Measurements from ENCODE around the gene UMPS. TPM values are rescaled to one million over a fixed set of nuclear protein-coding genes. Genes with fewer than 3 reads are reported as not detected.

The UMPS gene
- total and polyA plus RNA-seq, 2 experiments from 2014 or later, result 44.1 to 48.8 TPM

DNA sequence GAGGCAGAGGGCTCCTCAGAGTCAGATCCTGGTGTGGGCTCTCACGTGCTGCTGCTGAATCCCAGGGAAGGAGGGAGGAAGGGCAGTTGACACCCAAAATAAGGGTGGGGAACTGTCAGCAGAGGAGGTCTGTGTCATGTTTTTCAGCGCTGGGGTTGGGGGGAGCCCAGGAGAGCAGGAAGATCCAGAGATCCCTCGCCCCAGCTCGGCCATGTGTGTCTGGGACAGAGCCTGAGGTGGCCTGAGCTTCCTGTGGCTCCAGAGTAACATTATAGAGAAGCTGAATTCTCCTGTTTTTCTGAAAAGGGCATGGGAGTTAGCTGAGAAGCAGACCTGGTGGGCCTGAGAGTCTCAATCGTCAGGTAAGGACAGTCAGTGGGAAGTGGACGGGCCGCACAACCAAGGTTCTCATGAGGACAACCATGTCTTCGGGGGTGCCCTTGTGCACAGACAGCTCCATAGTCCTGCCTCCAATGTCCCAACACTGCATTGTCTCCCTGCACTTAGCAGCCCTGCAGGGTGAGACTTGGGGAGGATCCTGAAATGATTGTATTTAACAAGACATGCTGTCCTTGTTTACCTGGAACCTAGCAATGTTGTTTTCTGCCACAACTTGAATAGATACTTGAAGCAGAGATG is 18.4 kb downstream of the UMPS start:
- peaks cover 9% of the 10 kb centered on the region for H3K4me1 ChIP-seq (ENCODE audit: insufficient read depth)
- DNase-seq (ENCODE audit: low spot score), result no peak
- Mint-ChIP-seq H3K36me3 (ENCODE audit: low read depth) (peaks cover 53% of the 10 kb centered on the region), H3K9me3 (peaks cover 16% of the 10 kb centered on the region; the same call in 2 of the 3 replicates), H3K27me3 (ENCODE audit: insufficient read depth, low read depth, poor library complexity) (peaks cover 14% of the 10 kb centered on the region), H3K27ac (peak overlapping the region; percentile 56; the same call in 1 of the 2 replicates), H3K4me1 (peaks cover 23% of the 10 kb centered on the region), H3K4me3 (no peak overlapping the region)
- H2AFZ ChIP-seq, result no peak overlapping the region
- H3K4me3 ChIP-seq, result no peak overlapping the region
- H4K20me1 ChIP-seq (replicated peaks; ENCODE audit: insufficient read depth), result peaks cover 4% of the 10 kb centered on the region; the same call in 1 of the 2 replicates
- H3K27ac ChIP-seq (ENCODE audit: low read depth), result peak overlapping the region; percentile 80
- H3K4me2 ChIP-seq, result no peak overlapping the region
- H3K9me2 ChIP-seq (ENCODE audit: insufficient read depth), result peaks cover 3% of the 10 kb centered on the region; the same call in 1 of the 2 replicates
- H3F3A ChIP-seq (replicated peaks; ENCODE audit: low read depth), result peaks cover 12% of the 10 kb centered on the region
- ATAC-seq, result peak; percentile 38
- TF ChIP-seq ZNF331 (CRISPR knock-in tag; IDR thresholded peaks at IDR 0.05; ENCODE audit: low read depth) (no peak), STAT1 (IDR thresholded peaks at IDR 0.05; ENCODE audit: unreplicated experiment) (no peak), ZNF114 (CRISPR knock-in tag; IDR thresholded peaks at IDR 0.05) (no peak), NANOG (IDR thresholded peaks at IDR 0.05; ENCODE audit: borderline replicate concordance) (no peak), EZH2 (IDR thresholded peaks at IDR 0.05; ENCODE audit: low read depth, unreplicated experiment) (no peak), POLR2AphosphoS5 (IDR thresholded peaks at IDR 0.05; ENCODE audit: low read depth) (no peak; the same call in 1 of the 2 replicates), CREB1 (CRISPR knock-in tag; IDR thresholded peaks at IDR 0.05; ENCODE audit: low read depth) (no peak), EZH2phosphoT487 (IDR thresholded peaks at IDR 0.05; ENCODE audit: unreplicated experiment) (no peak), JUNB (IDR thresholded peaks at IDR 0.05; ENCODE audit: unreplicated experiment) (no peak)
- TF ChIP-seq, protein P1, sequence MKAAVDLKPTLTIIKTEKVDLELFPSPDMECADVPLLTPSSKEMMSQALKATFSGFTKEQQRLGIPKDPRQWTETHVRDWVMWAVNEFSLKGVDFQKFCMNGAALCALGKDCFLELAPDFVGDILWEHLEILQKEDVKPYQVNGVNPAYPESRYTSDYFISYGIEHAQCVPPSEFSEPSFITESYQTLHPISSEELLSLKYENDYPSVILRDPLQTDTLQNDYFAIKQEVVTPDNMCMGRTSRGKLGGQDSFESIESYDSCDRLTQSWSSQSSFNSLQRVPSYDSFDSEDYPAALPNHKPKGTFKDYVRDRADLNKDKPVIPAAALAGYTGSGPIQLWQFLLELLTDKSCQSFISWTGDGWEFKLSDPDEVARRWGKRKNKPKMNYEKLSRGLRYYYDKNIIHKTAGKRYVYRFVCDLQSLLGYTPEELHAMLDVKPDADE (IDR thresholded peaks at IDR 0.05), result no peak
- TF ChIP-seq, protein P2, sequence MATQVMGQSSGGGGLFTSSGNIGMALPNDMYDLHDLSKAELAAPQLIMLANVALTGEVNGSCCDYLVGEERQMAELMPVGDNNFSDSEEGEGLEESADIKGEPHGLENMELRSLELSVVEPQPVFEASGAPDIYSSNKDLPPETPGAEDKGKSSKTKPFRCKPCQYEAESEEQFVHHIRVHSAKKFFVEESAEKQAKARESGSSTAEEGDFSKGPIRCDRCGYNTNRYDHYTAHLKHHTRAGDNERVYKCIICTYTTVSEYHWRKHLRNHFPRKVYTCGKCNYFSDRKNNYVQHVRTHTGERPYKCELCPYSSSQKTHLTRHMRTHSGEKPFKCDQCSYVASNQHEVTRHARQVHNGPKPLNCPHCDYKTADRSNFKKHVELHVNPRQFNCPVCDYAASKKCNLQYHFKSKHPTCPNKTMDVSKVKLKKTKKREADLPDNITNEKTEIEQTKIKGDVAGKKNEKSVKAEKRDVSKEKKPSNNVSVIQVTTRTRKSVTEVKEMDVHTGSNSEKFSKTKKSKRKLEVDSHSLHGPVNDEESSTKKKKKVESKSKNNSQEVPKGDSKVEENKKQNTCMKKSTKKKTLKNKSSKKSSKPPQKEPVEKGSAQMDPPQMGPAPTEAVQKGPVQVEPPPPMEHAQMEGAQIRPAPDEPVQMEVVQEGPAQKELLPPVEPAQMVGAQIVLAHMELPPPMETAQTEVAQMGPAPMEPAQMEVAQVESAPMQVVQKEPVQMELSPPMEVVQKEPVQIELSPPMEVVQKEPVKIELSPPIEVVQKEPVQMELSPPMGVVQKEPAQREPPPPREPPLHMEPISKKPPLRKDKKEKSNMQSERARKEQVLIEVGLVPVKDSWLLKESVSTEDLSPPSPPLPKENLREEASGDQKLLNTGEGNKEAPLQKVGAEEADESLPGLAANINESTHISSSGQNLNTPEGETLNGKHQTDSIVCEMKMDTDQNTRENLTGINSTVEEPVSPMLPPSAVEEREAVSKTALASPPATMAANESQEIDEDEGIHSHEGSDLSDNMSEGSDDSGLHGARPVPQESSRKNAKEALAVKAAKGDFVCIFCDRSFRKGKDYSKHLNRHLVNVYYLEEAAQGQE (IDR thresholded peaks at IDR 0.05; ENCODE audit: unreplicated experiment), result no peak
- TF ChIP-seq, protein P3, sequence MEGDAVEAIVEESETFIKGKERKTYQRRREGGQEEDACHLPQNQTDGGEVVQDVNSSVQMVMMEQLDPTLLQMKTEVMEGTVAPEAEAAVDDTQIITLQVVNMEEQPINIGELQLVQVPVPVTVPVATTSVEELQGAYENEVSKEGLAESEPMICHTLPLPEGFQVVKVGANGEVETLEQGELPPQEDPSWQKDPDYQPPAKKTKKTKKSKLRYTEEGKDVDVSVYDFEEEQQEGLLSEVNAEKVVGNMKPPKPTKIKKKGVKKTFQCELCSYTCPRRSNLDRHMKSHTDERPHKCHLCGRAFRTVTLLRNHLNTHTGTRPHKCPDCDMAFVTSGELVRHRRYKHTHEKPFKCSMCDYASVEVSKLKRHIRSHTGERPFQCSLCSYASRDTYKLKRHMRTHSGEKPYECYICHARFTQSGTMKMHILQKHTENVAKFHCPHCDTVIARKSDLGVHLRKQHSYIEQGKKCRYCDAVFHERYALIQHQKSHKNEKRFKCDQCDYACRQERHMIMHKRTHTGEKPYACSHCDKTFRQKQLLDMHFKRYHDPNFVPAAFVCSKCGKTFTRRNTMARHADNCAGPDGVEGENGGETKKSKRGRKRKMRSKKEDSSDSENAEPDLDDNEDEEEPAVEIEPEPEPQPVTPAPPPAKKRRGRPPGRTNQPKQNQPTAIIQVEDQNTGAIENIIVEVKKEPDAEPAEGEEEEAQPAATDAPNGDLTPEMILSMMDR (conservative IDR thresholded peaks at IDR 0.05; ENCODE audit: low read depth in 2 of 2), result no peak
- TF ChIP-seq, protein P4, sequence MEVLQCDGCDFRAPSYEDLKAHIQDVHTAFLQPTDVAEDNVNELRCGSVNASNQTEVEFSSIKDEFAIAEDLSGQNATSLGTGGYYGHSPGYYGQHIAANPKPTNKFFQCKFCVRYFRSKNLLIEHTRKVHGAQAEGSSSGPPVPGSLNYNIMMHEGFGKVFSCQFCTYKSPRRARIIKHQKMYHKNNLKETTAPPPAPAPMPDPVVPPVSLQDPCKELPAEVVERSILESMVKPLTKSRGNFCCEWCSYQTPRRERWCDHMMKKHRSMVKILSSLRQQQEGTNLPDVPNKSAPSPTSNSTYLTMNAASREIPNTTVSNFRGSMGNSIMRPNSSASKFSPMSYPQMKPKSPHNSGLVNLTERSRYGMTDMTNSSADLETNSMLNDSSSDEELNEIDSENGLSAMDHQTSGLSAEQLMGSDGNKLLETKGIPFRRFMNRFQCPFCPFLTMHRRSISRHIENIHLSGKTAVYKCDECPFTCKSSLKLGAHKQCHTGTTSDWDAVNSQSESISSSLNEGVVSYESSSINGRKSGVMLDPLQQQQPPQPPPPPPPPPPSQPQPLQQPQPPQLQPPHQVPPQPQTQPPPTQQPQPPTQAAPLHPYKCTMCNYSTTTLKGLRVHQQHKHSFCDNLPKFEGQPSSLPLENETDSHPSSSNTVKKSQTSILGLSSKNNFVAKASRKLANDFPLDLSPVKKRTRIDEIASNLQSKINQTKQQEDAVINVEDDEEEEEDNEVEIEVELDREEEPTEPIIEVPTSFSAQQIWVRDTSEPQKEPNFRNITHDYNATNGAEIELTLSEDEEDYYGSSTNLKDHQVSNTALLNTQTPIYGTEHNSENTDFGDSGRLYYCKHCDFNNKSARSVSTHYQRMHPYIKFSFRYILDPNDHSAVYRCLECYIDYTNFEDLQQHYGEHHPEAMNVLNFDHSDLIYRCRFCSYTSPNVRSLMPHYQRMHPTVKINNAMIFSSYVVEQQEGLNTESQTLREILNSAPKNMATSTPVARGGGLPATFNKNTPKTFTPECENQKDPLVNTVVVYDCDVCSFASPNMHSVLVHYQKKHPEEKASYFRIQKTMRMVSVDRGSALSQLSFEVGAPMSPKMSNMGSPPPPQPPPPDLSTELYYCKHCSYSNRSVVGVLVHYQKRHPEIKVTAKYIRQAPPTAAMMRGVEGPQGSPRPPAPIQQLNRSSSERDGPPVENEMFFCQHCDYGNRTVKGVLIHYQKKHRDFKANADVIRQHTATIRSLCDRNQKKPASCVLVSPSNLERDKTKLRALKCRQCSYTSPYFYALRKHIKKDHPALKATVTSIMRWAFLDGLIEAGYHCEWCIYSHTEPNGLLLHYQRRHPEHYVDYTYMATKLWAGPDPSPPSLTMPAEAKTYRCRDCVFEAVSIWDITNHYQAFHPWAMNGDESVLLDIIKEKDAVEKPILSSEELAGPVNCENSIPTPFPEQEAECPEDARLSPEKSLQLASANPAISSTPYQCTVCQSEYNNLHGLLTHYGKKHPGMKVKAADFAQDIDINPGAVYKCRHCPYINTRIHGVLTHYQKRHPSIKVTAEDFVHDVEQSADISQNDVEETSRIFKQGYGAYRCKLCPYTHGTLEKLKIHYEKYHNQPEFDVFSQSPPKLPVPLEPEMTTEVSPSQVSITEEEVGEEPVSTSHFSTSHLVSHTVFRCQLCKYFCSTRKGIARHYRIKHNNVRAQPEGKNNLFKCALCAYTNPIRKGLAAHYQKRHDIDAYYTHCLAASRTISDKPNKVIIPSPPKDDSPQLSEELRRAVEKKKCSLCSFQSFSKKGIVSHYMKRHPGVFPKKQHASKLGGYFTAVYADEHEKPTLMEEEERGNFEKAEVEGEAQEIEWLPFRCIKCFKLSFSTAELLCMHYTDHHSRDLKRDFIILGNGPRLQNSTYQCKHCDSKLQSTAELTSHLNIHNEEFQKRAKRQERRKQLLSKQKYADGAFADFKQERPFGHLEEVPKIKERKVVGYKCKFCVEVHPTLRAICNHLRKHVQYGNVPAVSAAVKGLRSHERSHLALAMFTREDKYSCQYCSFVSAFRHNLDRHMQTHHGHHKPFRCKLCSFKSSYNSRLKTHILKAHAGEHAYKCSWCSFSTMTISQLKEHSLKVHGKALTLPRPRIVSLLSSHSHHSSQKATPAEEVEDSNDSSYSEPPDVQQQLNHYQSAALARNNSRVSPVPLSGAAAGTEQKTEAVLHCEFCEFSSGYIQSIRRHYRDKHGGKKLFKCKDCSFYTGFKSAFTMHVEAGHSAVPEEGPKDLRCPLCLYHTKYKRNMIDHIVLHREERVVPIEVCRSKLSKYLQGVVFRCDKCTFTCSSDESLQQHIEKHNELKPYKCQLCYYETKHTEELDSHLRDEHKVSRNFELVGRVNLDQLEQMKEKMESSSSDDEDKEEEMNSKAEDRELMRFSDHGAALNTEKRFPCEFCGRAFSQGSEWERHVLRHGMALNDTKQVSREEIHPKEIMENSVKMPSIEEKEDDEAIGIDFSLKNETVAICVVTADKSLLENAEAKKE (CRISPR knock-in tag; IDR thresholded peaks at IDR 0.05), result no peak
- peaks cover 13% of the 10 kb centered on the region for H3K36me3 ChIP-seq (ENCODE audit: insufficient read depth)
- no peaks in the 10 kb centered on the region for H3K79me2 ChIP-seq (replicated peaks; ENCODE audit: insufficient read depth)
- H3K27me3 ChIP-seq (ENCODE audit: insufficient read depth), result no peaks in the 10 kb centered on the region

All from GM23338 (cell line).